Stimulated activated CD4-positive, alpha-beta T cell treated with anti-CD3 and anti-CD28 coated beads, Interleukin-4, amount 100 ng/mL, for 1 hour (primary cell): ENCODE measurements around the gene KCNG2.
"Not testable (repeated sequence)": the region's sequence is repeated elsewhere in the genome, so short reads cannot be mapped to it uniquely, and the experiment has no call there.

Experiments
- DNase-seq: peaks from one replicate; pipeline ENCODE4 v3.0.0-alpha.2; 2020

The KCNG2 gene

GRCh38 chr18:79855147-79855933, 57.6 kb downstream of the KCNG2 start:
- no peak for DNase-seq

- DNase-seq = no peak
Observed at GRCh38 chr18:79856119-79857007, 58.6 kb downstream of the KCNG2 start.

- no peak for DNase-seq
Observed at GRCh38 chr18:79857082-79857671, 59.4 kb downstream of the KCNG2 start.

GRCh38 chr18:79859314-79859713, 61.6 kb downstream of the KCNG2 start:
- no peak for DNase-seq

GRCh38 chr18:79861687-79862086, 63.9 kb downstream of the KCNG2 start:
- no peak for DNase-seq

- DNase-seq = no peak
Observed at GRCh38 chr18:79862562-79862961, 64.8 kb downstream of the KCNG2 start.

GRCh38 chr18:79863161-79864005, 65.6 kb downstream of the KCNG2 start:
- DNase-seq = no peak

GRCh38 chr18:79864006-79864725, 66.4 kb downstream of the KCNG2 start:
- no peak for DNase-seq

GRCh38 chr18:79864955-79865354, 67.2 kb downstream of the KCNG2 start:
- DNase-seq = not testable (repeated sequence)

- DNase-seq = not testable (repeated sequence)
Observed at GRCh38 chr18:79865951-79866350, 68.2 kb downstream of the KCNG2 start.

GRCh38 chr18:79866889-79867574, 69.3 kb downstream of the KCNG2 start:
- no peak for DNase-seq

- no peak for DNase-seq
Observed at GRCh38 chr18:79867666-79868065, 69.9 kb downstream of the KCNG2 start.

- no peak for DNase-seq
Observed at GRCh38 chr18:79868168-79868784, 70.5 kb downstream of the KCNG2 start.

GRCh38 chr18:79868811-79869541, 71.2 kb downstream of the KCNG2 start:
- DNase-seq = no peak

GRCh38 chr18:79869591-79870300, 72.0 kb downstream of the KCNG2 start:
- DNase-seq = no peak

- no peak for DNase-seq
Observed at GRCh38 chr18:79870301-79871025, 72.7 kb downstream of the KCNG2 start.

- no peak for DNase-seq
Observed at GRCh38 chr18:79871026-79871390, 73.3 kb downstream of the KCNG2 start.

GRCh38 chr18:79871481-79872091, 73.8 kb downstream of the KCNG2 start:
- no peak for DNase-seq
